ENCODE data around the gene CDC37. TPM values are rescaled to one million over a fixed set of nuclear protein-coding genes. Genes with fewer than 3 reads are reported as not detected.
A peak's percentile ranks its signal among the peaks of the same experiment; 100 is the strongest.

CDC37 gene
- total RNA-seq, 1 experiment from 2014 or later = 260 TPM

- ATAC-seq (peak; percentile 44), DNase-seq (ENCODE audit: low read depth, low spot score) (peak; percentile 84)
- Histone ChIP-seq H3K4me3 (replicated peaks in 1 of 2; ENCODE audit: low read depth in 1 of 2, low read length in 2 of 2) (peak overlapping the region; percentile 61 to 70), H3K79me2 (ENCODE audit: insufficient read depth, low read length) (peaks cover 25% of the 10 kb centered on the region), H3K9ac (ENCODE audit: low read length) (peak overlapping the region; percentile 66), H3K4me1 (ENCODE audit: control insufficient read depth in 1 of 2, insufficient read depth in 2 of 2, low read length in 2 of 2) (peaks cover 33 to 77% of the 10 kb centered on the region in 2 experiments), H3K9me2 (ENCODE audit: insufficient read depth) (no peaks in the 10 kb centered on the region), H3K27me3 (ENCODE audit: insufficient read depth, low read length) (no peaks in the 10 kb centered on the region), H3K27ac (ENCODE audit: low read depth, low read length) (peak overlapping the region; percentile 89), H2AFZ (ENCODE audit: low read depth, low read length, poor library complexity, severe bottlenecking) (no peak overlapping the region), H3K36me3 (ENCODE audit: control insufficient read depth in 1 of 2, insufficient read depth in 2 of 2, low read length in 2 of 2) (no peaks in the 10 kb centered on the region), H3K4me2 (ENCODE audit: low read length) (peak overlapping the region; percentile 74), H4K20me1 (ENCODE audit: insufficient read depth) (no peaks in the 10 kb centered on the region), H3K9me3 (ENCODE audit: control insufficient read depth in 1 of 2, insufficient read depth in 1 of 2, low read depth in 1 of 2, low read length in 2 of 2) (no peaks in the 10 kb centered on the region)
- intact Hi-C loops (cut with micrococcal nuclease) = no loop called here
- CTCF ChIA-PET = interaction anchor here (1.2 kb wide), 1 partner anchor 12 kb away, joined by 4 read pairs; no protein-coding TSS in a partner anchor
- BruUV-seq (replicated peaks) = no TSS peak
- POLR2A ChIA-PET = no interaction called here
- peak; percentile 26; the same call in 1 of the 2 replicates for TF ChIP-seq ZFX (IDR thresholded peaks at IDR 0.05)
- TF ChIP-seq YY1 (IDR thresholded peaks at IDR 0.05; ENCODE audit: extremely low read depth, insufficient replicate concordance, low read depth, low read length) = no peak
- TF ChIP-seq EGR1 (IDR thresholded peaks at IDR 0.05; ENCODE audit: low read depth) = peak; percentile 97
- TF ChIP-seq MAX (IDR thresholded peaks at IDR 0.05) = peak; percentile 100
- peak; percentile 81 for TF ChIP-seq SP1 (IDR thresholded peaks at IDR 0.05; ENCODE audit: low read depth)
- TF ChIP-seq EZH2phosphoT487 (IDR thresholded peaks at IDR 0.05; ENCODE audit: borderline replicate concordance) = no peak
- no peak for TF ChIP-seq REST (IDR thresholded peaks at IDR 0.05; ENCODE audit: low read depth)
- peak; percentile 83 for TF ChIP-seq TCF7L2 (IDR thresholded peaks at IDR 0.05; ENCODE audit: borderline replicate concordance, extremely low read depth, insufficient read depth, insufficient read length)
- TF ChIP-seq SIN3A (IDR thresholded peaks at IDR 0.05; ENCODE audit: low read depth) = peak; percentile 91
- TF ChIP-seq CBX3 (IDR thresholded peaks at IDR 0.05; ENCODE audit: low read depth) = peak; percentile 54; the same call in 1 of the 2 replicates
- no peak for TF ChIP-seq SRF (IDR thresholded peaks at IDR 0.05; ENCODE audit: low read depth)
- TF ChIP-seq CEBPB (IDR thresholded peaks at IDR 0.05; ENCODE audit: low read depth) = no peak
- TF ChIP-seq JUND (IDR thresholded peaks at IDR 0.05) = no peak
- no peak for TF ChIP-seq ELF1 (IDR thresholded peaks at IDR 0.05; ENCODE audit: borderline replicate concordance, low read depth)
- no peak for TF ChIP-seq RAD21 (IDR thresholded peaks at IDR 0.05; ENCODE audit: low read depth)
- TF ChIP-seq, protein P1, sequence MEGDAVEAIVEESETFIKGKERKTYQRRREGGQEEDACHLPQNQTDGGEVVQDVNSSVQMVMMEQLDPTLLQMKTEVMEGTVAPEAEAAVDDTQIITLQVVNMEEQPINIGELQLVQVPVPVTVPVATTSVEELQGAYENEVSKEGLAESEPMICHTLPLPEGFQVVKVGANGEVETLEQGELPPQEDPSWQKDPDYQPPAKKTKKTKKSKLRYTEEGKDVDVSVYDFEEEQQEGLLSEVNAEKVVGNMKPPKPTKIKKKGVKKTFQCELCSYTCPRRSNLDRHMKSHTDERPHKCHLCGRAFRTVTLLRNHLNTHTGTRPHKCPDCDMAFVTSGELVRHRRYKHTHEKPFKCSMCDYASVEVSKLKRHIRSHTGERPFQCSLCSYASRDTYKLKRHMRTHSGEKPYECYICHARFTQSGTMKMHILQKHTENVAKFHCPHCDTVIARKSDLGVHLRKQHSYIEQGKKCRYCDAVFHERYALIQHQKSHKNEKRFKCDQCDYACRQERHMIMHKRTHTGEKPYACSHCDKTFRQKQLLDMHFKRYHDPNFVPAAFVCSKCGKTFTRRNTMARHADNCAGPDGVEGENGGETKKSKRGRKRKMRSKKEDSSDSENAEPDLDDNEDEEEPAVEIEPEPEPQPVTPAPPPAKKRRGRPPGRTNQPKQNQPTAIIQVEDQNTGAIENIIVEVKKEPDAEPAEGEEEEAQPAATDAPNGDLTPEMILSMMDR (IDR thresholded peaks at IDR 0.05 in 2 of 3, conservative IDR thresholded peaks at IDR 0.05 in 1 of 3; ENCODE audit: borderline replicate concordance in 1 of 3, insufficient read depth in 1 of 3, low read depth in 2 of 3, low read length in 2 of 3) = no peak
- RAD21 ChIA-PET (ENCODE audit: low non-redundant PET in 1 of 2, low total read pairs in 2 of 2, uncharacterized antibody in 2 of 2, unreplicated experiment in 2 of 2) = no interaction called here
Observed at GRCh38 chr19:10419646-10420443, 16.5 kb upstream of the CDC37 start.
